HG03108 (cell line): Measurements from ENCODE around the gene CA9.
A peak's percentile ranks its signal among the peaks of the same experiment; 100 is the strongest.

ENCODE experiments used
- ATAC-seq: cut with Tn5 transposase; IDR thresholded peaks from one replicate; pipeline ENCODE4 v1.9.1; 2021; ENCODE audit warnings: moderate library complexity; ENCODE audit not compliant: unreplicated experiment

The CA9 gene

GRCh38 chr9:35675204-35675603, 1.5 kb downstream of the CA9 start:
- no peak for ATAC-seq

DNA sequence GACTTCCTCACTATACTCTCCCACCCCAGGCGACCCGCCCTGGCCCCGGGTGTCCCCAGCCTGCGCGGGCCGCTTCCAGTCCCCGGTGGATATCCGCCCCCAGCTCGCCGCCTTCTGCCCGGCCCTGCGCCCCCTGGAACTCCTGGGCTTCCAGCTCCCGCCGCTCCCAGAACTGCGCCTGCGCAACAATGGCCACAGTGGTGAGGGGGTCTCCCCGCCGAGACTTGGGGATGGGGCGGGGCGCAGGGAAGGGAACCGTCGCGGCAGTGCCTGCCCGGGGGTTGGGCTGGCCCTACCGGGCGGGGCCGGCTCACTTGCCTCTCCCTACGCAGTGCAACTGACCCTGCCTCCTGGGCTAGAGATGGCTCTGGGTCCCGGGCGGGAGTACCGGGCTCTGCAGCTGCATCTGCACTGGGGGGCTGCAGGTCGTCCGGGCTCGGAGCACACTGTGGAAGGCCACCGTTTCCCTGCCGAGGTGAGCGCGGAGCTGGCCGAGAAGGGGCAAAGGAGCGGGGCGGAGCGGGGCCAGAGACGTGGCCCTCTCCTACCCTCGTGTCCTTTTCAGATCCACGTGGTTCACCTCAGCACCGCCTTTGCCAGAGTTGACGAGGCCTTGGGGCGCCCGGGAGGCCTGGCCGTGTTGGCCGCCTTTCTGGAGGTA, 2.1 kb downstream of the CA9 start:
- peak; percentile 45 for ATAC-seq

GRCh38 chr9:35679091-35679490, 5.4 kb downstream of the CA9 start:
- no peak for ATAC-seq

- ATAC-seq, result no peak
These were observed 6.1 kb downstream of the CA9 start for GRCh38 chr9:35679766-35680330.

DNA sequence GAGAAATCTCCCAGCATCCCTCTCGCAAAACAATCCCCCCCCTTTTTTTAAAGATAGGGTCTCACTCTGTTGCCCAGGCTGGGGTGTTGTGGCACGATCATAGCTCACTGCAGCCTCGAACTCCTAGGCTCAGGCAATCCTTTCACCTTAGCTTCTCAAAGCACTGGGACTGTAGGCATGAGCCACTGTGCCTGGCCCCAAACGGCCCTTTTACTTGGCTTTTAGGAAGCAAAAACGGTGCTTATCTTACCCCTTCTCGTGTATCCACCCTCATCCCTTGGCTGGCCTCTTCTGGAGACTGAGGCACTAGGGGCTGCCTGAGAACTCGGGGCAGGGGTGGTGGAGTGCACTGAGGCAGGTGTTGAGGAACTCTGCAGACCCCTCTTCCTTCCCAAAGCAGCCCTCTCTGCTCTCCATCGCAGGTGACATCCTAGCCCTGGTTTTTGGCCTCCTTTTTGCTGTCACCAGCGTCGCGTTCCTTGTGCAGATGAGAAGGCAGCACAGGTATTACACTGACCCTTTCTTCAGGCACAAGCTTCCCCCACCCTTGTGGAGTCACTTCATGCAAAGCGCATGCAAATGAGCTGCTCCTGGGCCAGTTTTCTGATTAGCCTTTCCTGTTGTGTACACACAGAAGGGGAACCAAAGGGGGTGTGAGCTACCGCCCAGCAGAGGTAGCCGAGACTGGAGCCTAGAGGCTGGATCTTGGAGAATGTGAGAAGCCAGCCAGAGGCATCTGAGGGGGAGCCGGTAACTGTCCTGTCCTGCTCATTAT, 6.8 kb downstream of the CA9 start:
- no peak for ATAC-seq

GRCh38 chr9:35681341-35682002, 7.7 kb downstream of the CA9 start:
- ATAC-seq, result no peak

GRCh38 chr9:35682051-35682450, 8.3 kb downstream of the CA9 start:
- no peak for ATAC-seq

DNA sequence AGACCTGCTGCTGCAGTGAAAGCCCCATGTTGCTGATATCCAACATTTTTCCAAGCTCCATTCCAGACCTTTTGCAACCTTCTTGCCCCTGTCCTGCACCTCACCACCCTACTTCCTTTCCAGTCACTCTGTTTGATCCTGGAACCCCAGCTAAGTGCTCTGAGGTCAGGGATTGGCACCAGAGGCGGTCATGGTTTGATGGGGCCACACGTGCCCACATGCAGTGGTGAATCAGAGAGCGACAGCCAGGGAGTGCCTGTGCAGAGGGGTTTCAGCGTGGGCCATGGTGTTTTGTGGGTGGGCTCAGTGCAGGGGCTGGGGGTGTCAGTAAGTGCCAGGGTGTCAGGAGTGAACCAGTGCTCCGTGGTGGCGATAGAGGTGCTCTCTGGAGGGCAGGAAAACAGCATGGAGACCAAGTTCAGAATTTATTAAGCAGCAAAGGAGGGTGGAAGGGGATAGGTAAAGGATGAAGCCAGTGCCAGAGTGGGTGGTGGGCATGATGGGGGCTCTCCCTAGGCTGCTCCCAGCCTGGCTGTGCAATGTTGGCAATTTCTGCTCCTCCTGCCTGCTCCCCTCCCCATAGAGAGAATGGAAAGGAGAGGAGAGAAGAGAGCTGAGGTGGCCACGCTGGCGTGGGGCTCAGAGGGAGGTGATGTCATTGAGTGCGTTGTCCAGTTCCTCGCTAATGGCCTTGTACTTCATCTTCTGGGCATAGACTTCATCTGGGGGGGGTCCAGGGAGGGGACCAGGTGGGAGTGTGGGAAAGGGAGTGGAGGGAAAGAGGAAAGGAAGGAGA, 9.0 kb downstream of the CA9 start:
- no peak for ATAC-seq

GRCh38 chr9:35683323-35683722, 9.6 kb downstream of the CA9 start:
- no peak for ATAC-seq

DNA sequence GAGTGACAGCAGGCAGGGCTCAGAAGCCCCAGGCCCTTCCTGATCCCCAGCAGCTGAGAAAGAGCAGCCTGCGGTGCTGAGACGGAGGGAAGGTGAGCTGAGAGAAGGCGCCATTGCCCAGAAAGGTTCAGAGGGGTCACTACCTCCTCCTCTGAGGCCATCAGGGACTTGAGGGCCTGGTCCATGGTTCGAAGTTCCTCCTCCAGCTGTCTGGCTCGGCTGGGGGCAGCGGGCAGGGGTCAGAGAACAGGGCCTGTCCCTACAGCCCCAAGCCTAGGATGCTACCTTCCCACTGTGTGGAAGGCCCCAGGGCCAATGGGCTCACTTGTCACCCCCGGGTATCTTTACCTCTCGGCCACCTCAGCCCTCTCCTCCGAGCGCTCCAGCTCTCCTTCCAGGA, 11.2 kb downstream of the CA9 start:
- no peak for ATAC-seq

- no peak for ATAC-seq
These were observed 11.8 kb downstream of the CA9 start for GRCh38 chr9:35685506-35685905.

DNA sequence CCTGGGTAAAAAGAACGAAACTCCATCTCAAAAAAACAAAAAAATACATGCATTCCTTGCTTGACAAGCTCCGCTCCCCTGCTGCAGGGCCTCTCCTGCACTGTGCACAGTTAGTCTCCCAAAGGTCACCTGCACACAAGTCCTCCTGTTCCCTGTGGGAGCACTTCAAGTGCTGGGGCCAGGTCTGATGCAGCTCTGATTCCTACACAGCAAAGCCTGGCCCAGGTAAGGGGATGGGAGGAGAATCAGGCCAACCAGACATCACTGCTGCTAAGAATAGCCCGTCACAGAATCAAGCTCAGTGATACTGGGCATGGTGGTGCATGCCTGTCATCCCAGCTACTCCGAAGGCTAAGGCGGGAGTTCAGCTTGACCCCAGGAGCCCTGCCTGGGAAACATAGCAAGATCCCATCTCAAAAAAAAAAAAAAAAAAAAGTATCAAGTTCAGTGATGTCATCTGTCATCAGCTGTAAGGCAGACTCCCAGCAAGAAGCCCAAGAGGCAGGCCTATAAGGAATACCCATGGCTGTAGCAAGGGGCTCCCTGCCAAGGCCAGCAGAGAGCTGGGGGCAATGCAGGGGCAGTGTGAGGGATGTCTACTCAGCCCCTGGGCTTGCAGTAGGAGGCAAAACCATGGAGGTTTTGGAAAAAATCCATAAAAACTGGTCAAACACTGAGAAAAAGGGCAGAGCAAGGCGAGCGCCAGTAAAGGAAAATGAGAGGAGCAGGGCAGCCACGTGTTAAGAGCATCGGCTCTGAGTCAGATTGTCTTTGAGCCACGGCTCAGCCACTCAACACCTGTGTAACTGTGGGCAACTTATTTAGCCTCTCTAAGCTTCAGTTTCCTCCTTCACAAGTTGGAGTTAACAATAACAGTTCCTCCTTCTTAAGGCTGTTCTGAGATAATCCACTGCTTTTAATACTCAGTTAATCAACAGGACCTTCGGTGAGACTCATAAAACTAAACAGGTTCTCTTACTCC, 12.8 kb downstream of the CA9 start:
- ATAC-seq, result no peak

DNA sequence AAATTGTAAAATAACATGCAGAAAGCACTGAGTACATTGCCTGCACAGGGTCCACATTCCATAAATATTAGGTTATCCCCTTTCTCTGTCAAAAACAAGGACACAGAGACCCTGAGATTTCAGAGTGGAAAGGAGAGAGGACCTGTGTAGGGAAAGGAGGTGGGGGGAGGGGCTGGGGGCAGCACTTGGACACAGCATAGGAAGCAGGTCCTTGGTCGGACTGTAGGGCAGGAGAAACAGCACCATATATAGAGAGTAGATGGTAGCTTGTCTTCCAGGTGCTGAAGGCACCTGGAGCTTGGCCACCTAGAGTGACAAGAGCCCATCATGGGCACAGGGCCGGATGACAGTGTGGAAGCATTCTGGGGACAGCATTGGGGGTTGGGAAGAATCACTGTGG, 13.6 kb downstream of the CA9 start:
- ATAC-seq, result no peak

GRCh38 chr9:35687972-35688557, 14.3 kb downstream of the CA9 start:
- ATAC-seq, result no peak

DNA sequence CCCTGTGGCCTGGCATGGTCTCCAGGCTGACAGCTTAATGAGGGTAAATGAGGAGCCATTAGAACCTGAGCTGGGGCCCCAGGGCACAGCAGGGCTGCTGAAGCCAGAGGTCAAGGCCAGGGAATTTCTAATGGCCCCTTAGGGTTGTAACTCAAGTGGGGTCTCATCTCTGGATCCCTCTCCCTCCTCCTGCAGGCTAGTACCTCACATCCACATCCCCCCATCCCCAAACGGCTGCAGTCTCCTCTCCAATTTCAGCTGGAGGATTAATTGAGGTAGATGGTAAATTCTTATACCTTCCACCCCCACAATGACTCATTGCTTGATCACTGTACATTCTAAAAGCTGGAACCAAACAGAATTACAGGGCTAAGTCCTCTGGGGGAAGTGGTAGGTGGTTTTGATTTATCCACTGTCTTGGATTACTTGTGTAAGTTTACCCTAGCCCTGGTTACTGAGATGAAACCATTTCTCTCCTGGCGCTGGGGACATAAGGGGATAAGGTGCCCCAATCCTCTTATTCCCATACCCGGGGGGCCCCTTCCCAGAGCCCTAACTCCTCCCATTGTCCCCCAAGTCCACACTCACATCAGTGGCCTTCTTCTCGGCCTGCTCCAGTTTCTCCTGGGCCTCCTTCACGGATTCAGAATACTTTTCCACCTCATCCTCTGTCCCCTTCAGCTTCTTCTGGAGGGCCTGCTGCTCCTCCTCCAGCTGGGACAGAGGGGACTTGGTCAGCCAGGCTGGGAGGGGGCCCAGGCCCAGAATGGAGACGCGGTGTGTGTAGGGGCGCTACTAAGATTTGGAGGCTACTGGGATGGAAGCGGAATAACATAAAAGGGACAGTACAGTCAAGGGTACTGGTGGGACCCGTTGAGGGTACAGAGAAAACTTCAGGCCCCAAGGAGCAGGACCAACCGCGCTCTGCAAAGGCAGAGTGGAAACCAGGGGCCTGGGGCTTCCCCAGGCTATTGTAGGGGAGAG, 15.1 kb downstream of the CA9 start:
- no peak for ATAC-seq

DNA sequence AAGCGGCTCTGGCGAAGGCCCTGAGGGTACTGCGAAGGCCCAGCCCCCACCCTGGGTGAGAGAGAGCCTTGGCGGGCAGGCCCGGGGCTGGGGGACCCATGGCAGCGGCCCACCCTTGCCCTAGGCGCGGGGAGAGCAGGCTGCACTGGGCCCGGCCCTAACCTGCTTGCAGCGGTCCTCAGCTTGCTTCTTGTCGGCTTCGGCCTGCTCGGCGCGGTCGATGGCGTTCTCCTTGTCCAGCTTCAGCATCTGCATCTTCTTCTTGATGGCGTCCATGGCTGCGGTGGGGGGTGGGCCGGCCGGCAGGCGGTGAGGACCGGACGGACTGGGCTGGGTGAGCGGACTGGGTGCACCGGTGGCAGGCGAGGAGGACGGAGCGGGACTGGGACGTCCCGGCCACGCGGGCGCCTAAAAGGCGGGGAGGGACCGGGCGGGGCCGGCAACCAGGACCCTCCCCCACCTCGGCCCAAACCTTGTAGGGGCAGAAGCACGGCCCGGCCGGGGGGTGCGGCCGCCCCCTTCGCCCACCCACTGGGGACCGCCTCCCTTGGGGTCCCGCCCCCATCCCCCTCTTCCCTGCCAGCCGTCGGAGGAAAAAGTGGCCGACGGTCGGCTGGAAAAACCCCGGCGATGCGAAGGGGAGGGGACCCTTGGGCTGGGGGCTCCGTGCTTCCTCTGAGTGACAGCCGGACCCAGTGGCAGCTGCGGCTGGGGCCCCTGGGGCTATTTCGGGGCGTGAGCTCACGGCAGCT, 16.0 kb downstream of the CA9 start, which contains the start of gene TPM2:
Gene TPM2, minus strand, starts transcription at position 384 of the 752 bp plus-strand sequence. Its CDS starts 108 bp downstream, at position 276.
- ATAC-seq, result no peak

DNA sequence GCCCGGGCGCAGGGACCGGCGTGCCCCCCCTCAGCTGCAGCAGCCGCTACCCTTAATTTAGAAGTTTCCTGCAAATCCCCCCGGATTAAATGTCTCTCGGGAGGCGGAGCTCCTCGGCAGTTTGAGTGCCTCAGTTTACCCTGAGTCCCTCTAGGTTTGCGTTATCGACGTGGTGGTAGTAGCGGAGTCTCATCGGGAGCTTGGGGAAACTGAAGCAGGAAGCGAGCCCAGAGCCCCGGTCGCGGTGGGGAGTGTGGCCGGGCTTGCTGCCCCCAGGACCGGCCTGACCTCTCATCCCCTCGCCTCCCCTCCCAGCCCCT, 16.5 kb downstream of the CA9 start:
- no peak for ATAC-seq
